IMR-90 (cell line): ENCODE data around the gene ACADM. TPM values are rescaled to one million over a fixed set of nuclear protein-coding genes. Genes with fewer than 3 reads are reported as not detected.
A peak's percentile ranks its signal among the peaks of the same experiment; 100 is the strongest.

Experiments used
- ATAC-seq: fragments of 200-7000 bp; cut with Tn5 transposase; 2 replicates; pipeline ENCODE4 v1.9.1; 2020; ENCODE audit warnings: low read depth, mild to moderate bottlenecking, moderate library complexity
- BruUV-seq: library from RNA; stranded (reverse); fragments of 400-500 nt; replicated peaks from 2 replicates; lab custom pipeline; 2021; lab: Mats Ljungman, UMichigan
- CTCF ChIA-PET: fragments of 300-600 bp; formaldehyde crosslinking; extraction: SDS; loops from one replicate; lab custom pipeline; 2021; ENCODE audit warnings: antibody characterized with exemption; lab: Yijun Ruan, JAX
- POLR2A ChIA-PET: fragments of 300-600 bp; sonication (Branson Sonifier 250); formaldehyde crosslinking; loops from one replicate; lab custom pipeline; 2022; ENCODE audit warnings: antibody characterized with exemption; ENCODE audit not compliant: unreplicated experiment; lab: Charles Lee
- DNase-seq: peaks from one replicate; pipeline ENCODE4 v3.0.0; 2013
- H2AFZ ChIP-seq: replicated peaks from 2 replicates; pipeline ENCODE3; 2013; ENCODE audit warnings: low read length, mild to moderate bottlenecking; ENCODE audit not compliant: poor library complexity
- H2AK5ac ChIP-seq: 2 replicates; pipeline ENCODE4 v1.6.1; 2013; ENCODE audit warnings: low read depth, low read length, inconsistent platforms
- H2AK9ac ChIP-seq: replicated peaks from 2 replicates; pipeline ENCODE3; 2013; ENCODE audit warnings: mild to moderate bottlenecking, low read depth, low read length, moderate library complexity; ENCODE audit not compliant: poor library complexity
- H2BK120ac ChIP-seq: 2 replicates; pipeline ENCODE4 v1.6.1; 2013; ENCODE audit warnings: low read depth, low read length, inconsistent platforms
- H2BK15ac ChIP-seq: 3 replicates; pipeline ENCODE4 v1.6.1; 2013; ENCODE audit warnings: low read depth, low read length, inconsistent platforms
- H2BK20ac ChIP-seq: 2 replicates; pipeline ENCODE4 v1.6.1; 2013; ENCODE audit warnings: low read depth, mild to moderate bottlenecking, inconsistent platforms, low read length, moderate library complexity
- H2BK5ac ChIP-seq: 2 replicates; pipeline ENCODE4 v1.6.1; 2013; ENCODE audit warnings: mild to moderate bottlenecking, low read depth, low read length, inconsistent platforms; ENCODE audit not compliant: poor library complexity, severe bottlenecking
- H3K14ac ChIP-seq: replicated peaks from 2 replicates; pipeline ENCODE4 v1.6.1; 2013; ENCODE audit warnings: low read depth, low read length, inconsistent platforms
- H3K18ac ChIP-seq: 2 replicates; pipeline ENCODE4 v1.6.1; 2013; ENCODE audit warnings: low read depth, low read length, control low read depth
- H3K23ac ChIP-seq: 2 replicates; pipeline ENCODE4 v1.6.1; 2013; ENCODE audit warnings: low read depth, low read length, inconsistent platforms
- H3K27ac ChIP-seq: 2 replicates; pipeline ENCODE4 v1.5.1; 2013; ENCODE audit warnings: mild to moderate bottlenecking, control low read depth, low read length; ENCODE audit not compliant: insufficient read depth
- H3K27me3 ChIP-seq: 2 replicates; pipeline ENCODE4 v1.6.1; 2013; ENCODE audit warnings: low read length; ENCODE audit not compliant: control insufficient read depth, insufficient read depth
- H3K36me3 ChIP-seq: 2 replicates; pipeline ENCODE4 v1.6.1; 2013; ENCODE audit warnings: low read length, mixed read lengths; ENCODE audit not compliant: control insufficient read depth, insufficient read depth
- H3K4ac ChIP-seq: 2 replicates; pipeline ENCODE4 v1.6.1; 2013; ENCODE audit warnings: low read depth, low read length, inconsistent platforms
- H3K4me1 ChIP-seq: 2 replicates; pipeline ENCODE4 v1.6.1; 2013; ENCODE audit warnings: low read length, mixed read lengths; ENCODE audit not compliant: control insufficient read depth, insufficient read depth
- H3K4me2 ChIP-seq: 2 replicates; pipeline ENCODE4 v1.6.1; 2013; ENCODE audit warnings: low read depth, mild to moderate bottlenecking, control low read depth, low read length, moderate library complexity
- H3K4me3 ChIP-seq: 2 replicates; pipeline ENCODE4 v1.5.1; 2013; ENCODE audit warnings: low read depth, mild to moderate bottlenecking, control low read depth, low read length, moderate library complexity; ENCODE audit not compliant: insufficient read depth
- H3K56ac ChIP-seq: 2 replicates; pipeline ENCODE4 v1.6.1; 2013; ENCODE audit warnings: low read length, inconsistent platforms; ENCODE audit not compliant: insufficient read depth; ENCODE audit errors: extremely low read depth
- H3K79me1 ChIP-seq, 2 experiments: 2 replicates each; pipeline ENCODE4 v1.6.1; 2013; ENCODE audit warnings: low read length in 2 of 2, inconsistent platforms in 1 of 2, low read depth in 1 of 2
- H3K9ac ChIP-seq: 2 replicates; pipeline ENCODE4 v1.6.1; 2013; ENCODE audit warnings: low read depth, low read length, control low read depth
- H3K9me1 ChIP-seq: 2 replicates; pipeline ENCODE4 v1.6.1; 2013; ENCODE audit warnings: low read length, inconsistent platforms; ENCODE audit not compliant: insufficient read depth
- H3K9me3 ChIP-seq: 2 replicates; pipeline ENCODE4 v1.6.1; 2013; ENCODE audit warnings: low read length; ENCODE audit not compliant: control insufficient read depth, insufficient read depth
- H4K20me1 ChIP-seq: 2 replicates; pipeline ENCODE4 v1.6.1; 2013; ENCODE audit warnings: low read length, inconsistent platforms; ENCODE audit not compliant: insufficient read depth
- H4K5ac ChIP-seq: 2 replicates; pipeline ENCODE4 v1.6.1; 2013; ENCODE audit warnings: mild to moderate bottlenecking, low read depth, low read length, control low read depth
- H4K8ac ChIP-seq, 2 experiments: 2 replicates each; pipeline ENCODE4 v1.6.1; 2013; ENCODE audit warnings: low read depth in 2 of 2, low read length in 2 of 2, control low read depth in 1 of 2, inconsistent platforms in 1 of 2
- H4K91ac ChIP-seq: 2 replicates; pipeline ENCODE4 v1.6.1; 2013; ENCODE audit warnings: low read depth, low read length, inconsistent platforms; ENCODE audit not compliant: insufficient read depth
- BHLHE40 ChIP-seq: fragments of 150-350 bp; IDR thresholded peaks from 2 replicates; pipeline ENCODE4 v1.6.1; 2016; ENCODE audit warnings: mild to moderate bottlenecking, low read depth, low read length
- CEBPB ChIP-seq: IDR thresholded peaks from 2 replicates; pipeline ENCODE4 v1.6.1; 2012; ENCODE audit warnings: low read depth, low read length, improper control_type of control experiment
- CHD1 ChIP-seq: IDR thresholded peaks from 2 replicates; pipeline ENCODE4 v1.6.1; 2012; ENCODE audit warnings: low read depth, low read length, improper control_type of control experiment
- CTCF ChIP-seq: conservative IDR thresholded peaks from 2 replicates; pipeline ENCODE4 v1.5.1; 2012; ENCODE audit warnings: mild to moderate bottlenecking, low read depth, low read length, improper control_type of control experiment
- ELK1 ChIP-seq: fragments of 150-350 bp; IDR thresholded peaks from 2 replicates; pipeline ENCODE4 v1.6.1; 2016; ENCODE audit warnings: low read depth, mild to moderate bottlenecking, low read length, moderate library complexity, borderline replicate concordance
- FOS ChIP-seq: fragments of 150-350 bp; IDR thresholded peaks from 2 replicates; pipeline ENCODE4 v1.6.1; 2016; ENCODE audit warnings: low read depth, low read length
- MAFK ChIP-seq: IDR thresholded peaks from 2 replicates; pipeline ENCODE4 v1.6.1; 2012; ENCODE audit warnings: low read depth, low read length, improper control_type of control experiment
- MAZ ChIP-seq: IDR thresholded peaks from 2 replicates; pipeline ENCODE4 v1.6.1; 2012; ENCODE audit warnings: low read depth, mild to moderate bottlenecking, low read length, improper control_type of control experiment, moderate library complexity, borderline replicate concordance
- MXI1 ChIP-seq: IDR thresholded peaks from 2 replicates; pipeline ENCODE4 v1.6.1; 2012; ENCODE audit warnings: low read depth, mild to moderate bottlenecking, low read length, moderate library complexity, borderline replicate concordance
- NFE2L2 ChIP-seq: fragments of 150-350 bp; IDR thresholded peaks from 2 replicates; pipeline ENCODE4 v1.6.1; 2016; ENCODE audit warnings: low read depth, mild to moderate bottlenecking, low read length
- POLR2A ChIP-seq: IDR thresholded peaks from 2 replicates; pipeline ENCODE4 v1.6.1; 2012; ENCODE audit warnings: mild to moderate bottlenecking, low read depth, low read length
- RAD21 ChIP-seq: IDR thresholded peaks from 2 replicates; pipeline ENCODE4 v1.6.1; 2012; ENCODE audit warnings: low read length, improper control_type of control experiment
- RCOR1 ChIP-seq: IDR thresholded peaks from 2 replicates; pipeline ENCODE4 v1.6.1; 2012; ENCODE audit warnings: mild to moderate bottlenecking, low read length, improper control_type of control experiment; ENCODE audit not compliant: insufficient replicate concordance
- RFX5 ChIP-seq: IDR thresholded peaks from 2 replicates; pipeline ENCODE4 v1.8.0; 2012; ENCODE audit warnings: low read depth, mild to moderate bottlenecking, low read length, moderate library complexity
- SMC3 ChIP-seq: fragments of 150-350 bp; IDR thresholded peaks from 2 replicates; pipeline ENCODE4 v1.6.1; 2016; ENCODE audit warnings: low read depth, mild to moderate bottlenecking, antibody characterized with exemption, low read length, moderate library complexity
- WGBS, 2 experiments: methylation state at CpG; one replicate each; pipeline versions ENCODE4 v1.1.5 to v1.1.7; 2013; ENCODE audit warnings: missing lambda C conversion rate in 2 of 2; ENCODE audit not compliant: insufficient read length in 1 of 2; ENCODE audit errors: extremely low coverage in 2 of 2; 5-methylcytosine and 5-hydroxymethylcytosine counted together
- dilution Hi-C: fragments of 300-500 bp; cut with HindIII; formaldehyde crosslinking; loops from one replicate; pipeline ENCODE4 v1.14.3; 2018; ENCODE audit warnings: low sequenced_read_pairs; ENCODE audit not compliant: unreplicated experiment
- in situ Hi-C: fragments of 300-500 bp; cut with MboI; formaldehyde crosslinking; loops from 3 replicates; pipeline ENCODE4 v1.14.3; 2019; ENCODE audit warnings: low sequenced_read_pairs, inconsistent platforms, mixed read lengths
- intact Hi-C: fragments of 100-400 bp; cut with micrococcal nuclease; formaldehyde crosslinking; loops from 2 replicates; pipeline ENCODE4 v1.10.0; 2022
- polyA plus RNA-seq, 3 experiments: library from polyadenylated mRNA; depleted of rRNA; stranded (reverse); fragments of >200 nt; gene quantifications; 2 replicates each; pipeline ENCODE4 v1.2.3, GENCODE V29; 2012; ENCODE audit warnings: low replicate concordance in 1 of 3
- total RNA-seq: library from RNA; depleted of rRNA; stranded (reverse); fragments of >200 nt; gene quantifications from 2 replicates; pipeline ENCODE4 v1.2.3, GENCODE V29; 2012
- TF ChIP-seq, protein P1 (sequence below): fragments of 150-350 bp; IDR thresholded peaks from 2 replicates; pipeline ENCODE4 v1.6.1; 2017; ENCODE audit warnings: mild to moderate bottlenecking, antibody characterized with exemption, low read length, low read depth

Gene ACADM
- total and polyA plus RNA-seq, 2 of the 4 experiments (the other 2 are of a cell fraction): 8.6 to 18.5 TPM

GRCh38 chr1:75732703-75733102 is 8.2 kb downstream of the ACADM start:
- POLR2A ChIA-PET: interaction anchor here (0.6 kb wide), 1 partner anchor 34 kb away, joined by 3 read pairs; no protein-coding TSS in a partner anchor
- intact Hi-C loops: no loop called here
- Histone ChIP-seq H3K23ac (no peak overlapping the region), H2BK5ac (no peak overlapping the region), H3K36me3 (peaks cover 16% of the 10 kb centered on the region), H3K9me3 (no peaks in the 10 kb centered on the region), H2AK9ac (no peak overlapping the region), H3K79me1 (peaks cover 5 to 23% of the 10 kb centered on the region in 2 experiments; a peak in 2 of 4 replicates), H3K4ac (no peak overlapping the region), H2AK5ac (no peak overlapping the region), H3K4me2 (no peak overlapping the region), H3K9me1 (0 out of 2 replicates have a peak, but pooled peaks cover 2% of the 10 kb centered on the region), H4K91ac (no peak overlapping the region), H2BK20ac (no peak overlapping the region), H2AFZ (no peak overlapping the region), H4K8ac (no peak overlapping the region), H3K18ac (no peak overlapping the region), H3K4me1 (no peaks in the 10 kb centered on the region), H3K4me3 (no peak overlapping the region), H2BK120ac (no peak overlapping the region), H4K20me1 (no peaks in the 10 kb centered on the region), H3K27ac (no peak overlapping the region), H3K27me3 (no peaks in the 10 kb centered on the region), H4K5ac (no peak overlapping the region), H3K14ac (no peak overlapping the region; the same call in 1 of the 2 replicates), H2BK15ac (no peak overlapping the region), H3K9ac (no peak overlapping the region), H3K56ac (no peak overlapping the region)
- WGBS, 2 experiments: no CpG with 5 or more reads among the region's 1 CpG
- CTCF ChIA-PET: interaction anchor here (0.6 to 1.3 kb wide), 2 partner anchors 13 to 101 kb away, joined by 3 read pairs; no protein-coding TSS in a partner anchor
- peak; percentile 29; the same call in 1 of the 2 replicates for ATAC-seq
- DNase-seq: no peak
- dilution Hi-C loops: no loop called here
- TF ChIP-seq BHLHE40 (no peak), CEBPB (no peak), SMC3 (no peak), ELK1 (no peak), NFE2L2 (no peak), FOS (no peak), RAD21 (no peak), MXI1 (no peak), RCOR1 (no peak), CHD1 (no peak), CTCF (no peak), MAFK (no peak), MAZ (no peak), POLR2A (no peak), RFX5 (no peak)
- TF ChIP-seq, protein P1, sequence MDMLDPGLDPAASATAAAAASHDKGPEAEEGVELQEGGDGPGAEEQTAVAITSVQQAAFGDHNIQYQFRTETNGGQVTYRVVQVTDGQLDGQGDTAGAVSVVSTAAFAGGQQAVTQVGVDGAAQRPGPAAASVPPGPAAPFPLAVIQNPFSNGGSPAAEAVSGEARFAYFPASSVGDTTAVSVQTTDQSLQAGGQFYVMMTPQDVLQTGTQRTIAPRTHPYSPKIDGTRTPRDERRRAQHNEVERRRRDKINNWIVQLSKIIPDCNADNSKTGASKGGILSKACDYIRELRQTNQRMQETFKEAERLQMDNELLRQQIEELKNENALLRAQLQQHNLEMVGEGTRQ: no peak
- in situ Hi-C loops: no loop called here
- BruUV-seq: no TSS peak
